ENCODE data around the gene SYT6.

DNA sequence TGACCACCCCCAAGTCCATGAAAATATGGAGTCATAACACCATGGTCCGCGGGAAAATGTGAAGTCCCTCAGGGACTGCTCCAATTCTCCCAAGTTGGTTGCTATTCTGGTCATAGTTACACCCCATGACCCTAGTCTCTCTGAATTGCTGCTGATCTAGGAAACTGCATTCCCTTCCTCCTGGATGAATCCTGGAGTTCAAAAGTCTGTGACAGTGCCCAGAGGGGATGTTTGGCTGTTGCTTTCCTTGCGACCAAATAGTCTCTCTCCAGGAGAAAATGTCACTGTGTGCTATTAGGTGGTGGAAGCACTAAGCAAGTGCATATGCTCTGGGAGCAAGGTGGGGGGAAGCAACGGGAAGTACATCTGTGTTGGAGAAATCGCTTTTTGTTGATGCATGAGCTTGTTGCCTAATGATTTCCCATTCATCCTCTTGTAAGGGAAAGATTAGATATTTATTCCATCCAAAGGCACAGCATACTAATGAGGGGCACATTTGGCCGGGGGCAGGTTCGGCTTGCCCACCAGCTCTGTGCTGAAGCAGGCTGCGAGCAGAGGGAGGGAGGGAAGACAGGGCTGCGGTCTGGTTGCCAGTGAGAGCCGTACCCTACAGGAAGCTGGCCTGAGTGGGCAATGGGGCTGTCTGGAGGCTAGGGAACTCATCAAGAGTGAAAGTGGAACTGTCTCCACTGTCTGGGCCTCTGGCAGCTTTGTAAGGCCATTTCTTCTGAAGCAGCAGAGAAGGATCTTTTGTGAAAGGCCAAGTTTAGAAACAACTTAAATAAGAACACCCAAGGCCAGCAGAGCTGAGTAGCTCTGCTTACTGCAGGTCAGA is 27.2 kb downstream of the SYT6 start:
- TF ChIP-seq, protein P1, sequence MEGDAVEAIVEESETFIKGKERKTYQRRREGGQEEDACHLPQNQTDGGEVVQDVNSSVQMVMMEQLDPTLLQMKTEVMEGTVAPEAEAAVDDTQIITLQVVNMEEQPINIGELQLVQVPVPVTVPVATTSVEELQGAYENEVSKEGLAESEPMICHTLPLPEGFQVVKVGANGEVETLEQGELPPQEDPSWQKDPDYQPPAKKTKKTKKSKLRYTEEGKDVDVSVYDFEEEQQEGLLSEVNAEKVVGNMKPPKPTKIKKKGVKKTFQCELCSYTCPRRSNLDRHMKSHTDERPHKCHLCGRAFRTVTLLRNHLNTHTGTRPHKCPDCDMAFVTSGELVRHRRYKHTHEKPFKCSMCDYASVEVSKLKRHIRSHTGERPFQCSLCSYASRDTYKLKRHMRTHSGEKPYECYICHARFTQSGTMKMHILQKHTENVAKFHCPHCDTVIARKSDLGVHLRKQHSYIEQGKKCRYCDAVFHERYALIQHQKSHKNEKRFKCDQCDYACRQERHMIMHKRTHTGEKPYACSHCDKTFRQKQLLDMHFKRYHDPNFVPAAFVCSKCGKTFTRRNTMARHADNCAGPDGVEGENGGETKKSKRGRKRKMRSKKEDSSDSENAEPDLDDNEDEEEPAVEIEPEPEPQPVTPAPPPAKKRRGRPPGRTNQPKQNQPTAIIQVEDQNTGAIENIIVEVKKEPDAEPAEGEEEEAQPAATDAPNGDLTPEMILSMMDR (conservative IDR thresholded peaks at IDR 0.05 in 1 of 2, IDR thresholded peaks at IDR 0.05 in 1 of 2; ENCODE audit: low read depth in 1 of 2, low read length in 2 of 2): no peak
- no peak for TF ChIP-seq EZH2 (IDR thresholded peaks at IDR 0.05; ENCODE audit: low read length, missing control alignments)
